Measurements from ENCODE around the gene UPF3B.
A peak's percentile ranks its signal among the peaks of the same experiment; 100 is the strongest.

- peak; percentile 82 for TF ChIP-seq POLR2A (IDR thresholded peaks at IDR 0.05; ENCODE audit: low read depth, low read length)
- peak; percentile 86 for TF ChIP-seq POLR2AphosphoS5 (IDR thresholded peaks at IDR 0.05; ENCODE audit: low read depth, low read length)
- peak; percentile 78 for TF ChIP-seq TAF1 (IDR thresholded peaks at IDR 0.05; ENCODE audit: low read depth, low read length)
- TF ChIP-seq PAX5 (IDR thresholded peaks at IDR 0.05; ENCODE audit: insufficient read depth, low read length, severe bottlenecking), result no peak
Measured at GRCh38 chrX:119871599-119872395, 19.0 kb upstream of the UPF3B start, which contains the start of the genes NDUFA1 and RNF113A.

All from GM12891 (cell line).